HepG2 (cell line): Measurements from ENCODE around the gene MIEF1. TPM values are rescaled to one million over a fixed set of nuclear protein-coding genes. Genes with fewer than 3 reads are reported as not detected.
A peak's percentile ranks its signal among the peaks of the same experiment; 100 is the strongest.

Experiments
- ATAC-seq: fragments of 200-7000 bp; cut with Tn5 transposase; 3 replicates; pipeline ENCODE4 v1.9.1; 2020; ENCODE audit warnings: mild to moderate bottlenecking, moderate library complexity
- BruUV-seq: library from RNA; stranded (reverse); fragments of 400-500 nt; replicated peaks from 2 replicates; lab custom pipeline; 2021; lab: Mats Ljungman, UMichigan
- CTCF ChIA-PET: fragments of 300-600 bp; formaldehyde crosslinking; extraction: SDS; loops from one replicate; lab custom pipeline; 2021; ENCODE audit warnings: low total read pairs, inconsistent platforms, low intra/inter-chr PET ratio; lab: Yijun Ruan, JAX
- POLR2A ChIA-PET: fragments of 350-600 bp; sonication (Branson Sonifier 250); formaldehyde crosslinking; loops from one replicate; lab custom pipeline; 2020; ENCODE audit warnings: antibody characterized with exemption, inconsistent platforms; lab: Yijun Ruan, JAX
- DNase-seq: peaks from one replicate; pipeline ENCODE4 v3.0.0-alpha.2; 2015; ENCODE audit warnings: low spot score
- FAIRE-seq: peaks from 3 replicates; lab custom pipeline; 2011; peaks lifted over from hg19 to GRCh38; lab: Jason Lieb, UNC
- H2AFZ ChIP-seq: one replicate; pipeline ENCODE4 v1.6.1; 2011; ENCODE audit warnings: low read length, inconsistent platforms
- H3K27ac ChIP-seq: fragments of 300-600 bp; 3 replicates; pipeline ENCODE4 v1.8.0; 2011; ENCODE audit warnings: mixed run types, mild to moderate bottlenecking, mixed read lengths, low read length, inconsistent platforms; ENCODE audit not compliant: insufficient read depth; ENCODE audit errors: extremely low read length
- H3K27me3 ChIP-seq, 2 experiments: fragments of 200-600 bp in 1 of 2; 2 replicates in 1 of 2; 3 replicates in 1 of 2; pipeline versions ENCODE4 v1.6.0 to v1.8.0; 2011; ENCODE audit warnings: low read length in 2 of 2, mild to moderate bottlenecking in 2 of 2, moderate library complexity in 2 of 2, inconsistent platforms in 1 of 2; ENCODE audit not compliant: insufficient read depth in 2 of 2, control insufficient read depth in 1 of 2
- H3K36me3 ChIP-seq, 2 experiments: fragments of 200-600 bp in 1 of 2; replicated peaks in 1 of 2; 2 replicates in 1 of 2; 3 replicates in 1 of 2; pipeline versions ENCODE4 v1.5.1 to v1.8.0; 2011; ENCODE audit warnings: low read length in 2 of 2, inconsistent platforms in 1 of 2; ENCODE audit not compliant: insufficient read depth in 2 of 2, control insufficient read depth in 1 of 2
- H3K4me1 ChIP-seq: 2 replicates; pipeline ENCODE4 v1.5.1; 2012; ENCODE audit warnings: low read length, inconsistent platforms; ENCODE audit not compliant: insufficient read depth
- H3K4me2 ChIP-seq: 2 replicates; pipeline ENCODE4 v1.6.0; 2011; ENCODE audit warnings: low read depth, low read length, inconsistent platforms
- H3K4me3 ChIP-seq, 3 experiments: fragments of 200-600 bp in 1 of 3; sonication (generic), shearing (Covaris generic) in 1 of 3; replicated peaks in 1 of 3; 2 replicates each; pipeline ENCODE4 v1.5.1; 2011 to 2016; ENCODE audit warnings: low read length in 3 of 3, inconsistent platforms in 2 of 3, low read depth in 2 of 3, mild to moderate bottlenecking in 2 of 3, control low read depth in 1 of 3, mixed read lengths in 1 of 3; ENCODE audit not compliant: insufficient read depth in 1 of 3
- H3K79me2 ChIP-seq: one replicate; pipeline ENCODE4 v1.6.1; 2011; ENCODE audit warnings: low read length, inconsistent platforms; ENCODE audit not compliant: insufficient read depth
- H3K9ac ChIP-seq: 2 replicates; pipeline ENCODE4 v1.6.0; 2011; ENCODE audit warnings: mild to moderate bottlenecking, low read depth, low read length, inconsistent platforms; ENCODE audit not compliant: insufficient read depth
- H3K9me3 ChIP-seq: 2 replicates; pipeline ENCODE4 v1.5.1; 2012; ENCODE audit warnings: mild to moderate bottlenecking, low read length
- H4K20me1 ChIP-seq: 2 replicates; pipeline ENCODE4 v1.6.0; 2011; ENCODE audit warnings: inconsistent platforms, mild to moderate bottlenecking, low read length, moderate library complexity; ENCODE audit not compliant: insufficient read depth
- AGO2 ChIP-seq: fragments of 200-400 bp; formaldehyde crosslinking; optimal IDR thresholded peaks from 2 replicates; pipeline ENCODE3; 2017; ENCODE audit warnings: mild to moderate bottlenecking, low read depth, low read length, moderate library complexity
- BRCA1 ChIP-seq: sonication (generic); formaldehyde crosslinking; IDR thresholded peaks from 2 replicates; pipeline ENCODE4 v1.4.0; 2020; ENCODE audit warnings: missing genetic modification reagents
- CBX2 ChIP-seq, 2 experiments: fragments of 200-600 bp in 1 of 2; sonication (generic); formaldehyde crosslinking in 1 of 2; IDR thresholded peaks; 2 replicates each; pipeline versions ENCODE4 v1.7.0 to v1.8.1; 2018 to 2022; ENCODE audit warnings: low read depth in 2 of 2, low read length in 1 of 2, mild to moderate bottlenecking in 1 of 2, missing genetic modification reagents in 1 of 2
- MYNN ChIP-seq: sonication (generic); formaldehyde crosslinking; IDR thresholded peaks from 2 replicates; pipeline ENCODE4 v1.4.0; 2020; ENCODE audit warnings: mild to moderate bottlenecking, low read depth, missing genetic modification reagents
- TSC22D2 ChIP-seq: sonication (generic); formaldehyde crosslinking; IDR thresholded peaks from 2 replicates; pipeline ENCODE4 v1.5.1; 2020; ENCODE audit warnings: missing genetic modification reagents, mild to moderate bottlenecking, borderline replicate concordance
- ZC3H13 ChIP-seq: sonication (generic); formaldehyde crosslinking; IDR thresholded peaks from 2 replicates; pipeline ENCODE4 v1.8.1; 2023; ENCODE audit warnings: mild to moderate bottlenecking, missing genetic modification reagents, moderate library complexity
- ZFYVE20 ChIP-seq: sonication (generic); formaldehyde crosslinking; IDR thresholded peaks from 2 replicates; pipeline ENCODE4 v1.8.0; 2023; ENCODE audit warnings: low read depth, mild to moderate bottlenecking, moderate library complexity, missing genetic modification reagents, borderline replicate concordance
- ZIK1 ChIP-seq: sonication (generic); formaldehyde crosslinking; IDR thresholded peaks from 2 replicates; pipeline ENCODE4 v1.5.0; 2020; ENCODE audit warnings: mild to moderate bottlenecking, low read depth, missing genetic modification reagents, borderline replicate concordance
- ZNF329 ChIP-seq: sonication (generic); formaldehyde crosslinking; IDR thresholded peaks from 2 replicates; pipeline ENCODE4 v1.9.0; 2021; ENCODE audit warnings: low read depth, mild to moderate bottlenecking, missing genetic modification reagents
- ZSCAN21 ChIP-seq: sonication (generic); formaldehyde crosslinking; IDR thresholded peaks from 2 replicates; pipeline ENCODE4 v1.8.0; 2022; ENCODE audit warnings: mild to moderate bottlenecking, missing genetic modification reagents, moderate library complexity, borderline replicate concordance
- ZSCAN25 ChIP-seq: sonication (generic); formaldehyde crosslinking; IDR thresholded peaks from 2 replicates; pipeline ENCODE4 v1.8.0; 2022; ENCODE audit warnings: mild to moderate bottlenecking, missing genetic modification reagents
- WGBS: methylation state at CpG from one replicate; pipeline ENCODE4 v1.1.6; 2017; ENCODE audit warnings: low lambda C conversion rate; 5-methylcytosine and 5-hydroxymethylcytosine counted together
- in situ Hi-C: cut with HindIII; loops from 2 replicates; pipeline ENCODE4 v1.10.0; 2017; ENCODE audit warnings: low pct_unique_long_range_greater_than_20kb; ENCODE audit not compliant: extremely low pct_ligation_motif_present
- intact Hi-C: fragments of 100-400 bp; cut with micrococcal nuclease; formaldehyde crosslinking; loops from one replicate; pipeline ENCODE4 v1.10.0; 2022; ENCODE audit not compliant: unreplicated experiment
- polyA plus RNA-seq, 8 experiments: library from polyadenylated mRNA; depleted of rRNA in 3 of 8; stranded (reverse) in 7 of 8; unstranded in 1 of 8; fragments of >200 nt; fragmentation: Illumina TruSeq in 4 of 8; extraction: Trizol in 4 of 8; gene quantifications; 2 replicates each; pipeline versions ENCODE4 v1.2.1 to v1.2.3, GENCODE V29; 2011 to 2016; ENCODE audit warnings: low read depth in 4 of 8, missing spikeins in 1 of 8, mixed read lengths in 1 of 8; ENCODE audit not compliant: insufficient read depth in 1 of 8
- total RNA-seq, 5 experiments: library from RNA; depleted of rRNA; stranded (reverse); fragments of >200 nt; fragmentation: Illumina TruSeq; extraction: Trizol; gene quantifications; 2 replicates each; pipeline ENCODE4 v1.2.3, GENCODE V29; 2016; ENCODE audit warnings: low read depth in 1 of 5
- TF ChIP-seq, protein P1 (sequence below): IDR thresholded peaks from 2 replicates; pipeline ENCODE4 v1.6.1; 2012; ENCODE audit warnings: low read length, improper control_type of control experiment
- TF ChIP-seq, protein P2 (sequence below): sonication (generic); formaldehyde crosslinking; IDR thresholded peaks from 2 replicates; pipeline ENCODE4 v1.5.1; 2020; ENCODE audit warnings: mild to moderate bottlenecking, missing genetic modification reagents, borderline replicate concordance

MIEF1 gene
- total and polyA plus RNA-seq, 2 of the 13 experiments (the other 11 are each of a cell fraction or from before 2014, with no cell fraction given), result 21.7 to 34.8 TPM

DNA sequence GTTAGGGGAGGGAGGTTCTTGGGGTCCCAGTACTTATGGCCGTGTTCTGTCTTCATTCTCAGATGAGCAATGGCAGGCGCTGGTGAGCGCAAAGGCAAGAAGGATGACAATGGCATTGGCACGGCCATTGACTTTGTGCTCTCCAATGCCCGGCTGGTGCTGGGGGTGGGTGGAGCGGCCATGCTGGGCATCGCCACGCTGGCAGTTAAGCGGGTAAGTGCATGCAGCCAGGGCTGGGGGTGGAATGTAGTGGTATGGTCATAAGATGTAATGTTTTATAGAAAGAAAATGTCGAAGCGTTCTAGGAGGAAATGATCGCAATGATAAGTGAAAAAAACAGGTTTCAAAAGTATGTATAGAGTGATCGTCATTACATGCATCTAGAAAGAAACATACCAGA is 9.1 kb downstream of the MIEF1 start:
- no TSS peak for BruUV-seq
- H3K36me3 ChIP-seq, result peaks cover 48 to 88% of the 10 kb centered on the region in 2 experiments

DNA sequence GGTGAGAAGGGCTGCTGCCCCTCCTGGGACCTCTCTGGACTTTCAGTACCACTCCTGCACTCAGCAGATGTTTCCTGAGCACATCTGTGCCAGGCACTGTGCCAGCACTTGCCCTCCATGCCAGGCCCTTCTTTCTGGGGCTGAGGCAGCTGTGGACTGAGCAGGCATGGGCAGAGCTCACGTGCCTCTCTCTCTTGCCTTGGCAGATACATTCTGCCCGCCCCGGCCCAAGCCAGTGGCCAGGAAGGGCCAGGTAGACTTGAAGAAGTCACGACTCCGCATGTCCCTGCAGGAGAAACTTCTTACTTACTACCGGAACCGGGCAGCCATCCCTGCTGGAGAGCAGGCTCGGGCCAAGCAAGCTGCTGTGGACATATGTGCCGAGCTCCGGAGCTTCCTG is 9.9 kb downstream of the MIEF1 start:
- POLR2A ChIA-PET, result interaction anchor here (1.4 to 1.6 kb wide), 2 partner anchors 10 to 11 kb away, joined by 3 to 5 read pairs; partner anchors contain the start of gene MIEF1
- H3K79me2 ChIP-seq, result peaks cover 30% of the 10 kb centered on the region
- no peak for TF ChIP-seq ZFYVE20 (CRISPR knock-in tag)
- no peak for TF ChIP-seq BRCA1 (CRISPR knock-in tag)
- TF ChIP-seq CBX2 (IDR thresholded peaks at IDR 0.05; ENCODE audit: low read depth, low read length), result no peak
- no peak for TF ChIP-seq CBX2 (CRISPR knock-in tag; IDR thresholded peaks at IDR 0.05; ENCODE audit: low read depth)
- TF ChIP-seq MYNN (CRISPR knock-in tag), result no peak
- no peak for TF ChIP-seq TSC22D2
- TF ChIP-seq ZC3H13 (CRISPR knock-in tag), result no peak
- TF ChIP-seq, protein P1, sequence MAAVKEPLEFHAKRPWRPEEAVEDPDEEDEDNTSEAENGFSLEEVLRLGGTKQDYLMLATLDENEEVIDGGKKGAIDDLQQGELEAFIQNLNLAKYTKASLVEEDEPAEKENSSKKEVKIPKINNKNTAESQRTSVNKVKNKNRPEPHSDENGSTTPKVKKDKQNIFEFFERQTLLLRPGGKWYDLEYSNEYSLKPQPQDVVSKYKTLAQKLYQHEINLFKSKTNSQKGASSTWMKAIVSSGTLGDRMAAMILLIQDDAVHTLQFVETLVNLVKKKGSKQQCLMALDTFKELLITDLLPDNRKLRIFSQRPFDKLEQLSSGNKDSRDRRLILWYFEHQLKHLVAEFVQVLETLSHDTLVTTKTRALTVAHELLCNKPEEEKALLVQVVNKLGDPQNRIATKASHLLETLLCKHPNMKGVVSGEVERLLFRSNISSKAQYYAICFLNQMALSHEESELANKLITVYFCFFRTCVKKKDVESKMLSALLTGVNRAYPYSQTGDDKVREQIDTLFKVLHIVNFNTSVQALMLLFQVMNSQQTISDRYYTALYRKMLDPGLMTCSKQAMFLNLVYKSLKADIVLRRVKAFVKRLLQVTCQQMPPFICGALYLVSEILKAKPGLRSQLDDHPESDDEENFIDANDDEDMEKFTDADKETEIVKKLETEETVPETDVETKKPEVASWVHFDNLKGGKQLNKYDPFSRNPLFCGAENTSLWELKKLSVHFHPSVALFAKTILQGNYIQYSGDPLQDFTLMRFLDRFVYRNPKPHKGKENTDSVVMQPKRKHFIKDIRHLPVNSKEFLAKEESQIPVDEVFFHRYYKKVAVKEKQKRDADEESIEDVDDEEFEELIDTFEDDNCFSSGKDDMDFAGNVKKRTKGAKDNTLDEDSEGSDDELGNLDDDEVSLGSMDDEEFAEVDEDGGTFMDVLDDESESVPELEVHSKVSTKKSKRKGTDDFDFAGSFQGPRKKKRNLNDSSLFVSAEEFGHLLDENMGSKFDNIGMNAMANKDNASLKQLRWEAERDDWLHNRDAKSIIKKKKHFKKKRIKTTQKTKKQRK, result no peak
- no peak for TF ChIP-seq ZSCAN21
- TF ChIP-seq ZIK1 (CRISPR knock-in tag), result no peak
- TF ChIP-seq ZNF329 (CRISPR knock-in tag), result no peak

More for the DNA sequence above, 9.1 kb downstream of the MIEF1 start:
- no peak overlapping the region for H3K27ac ChIP-seq
- H3K4me1 ChIP-seq, result peaks cover 13% of the 10 kb centered on the region; the same call in 1 of the 2 replicates
- in situ Hi-C loops (no loop called here), intact Hi-C loops (no loop called here)
- no peak overlapping the region for H3K9ac ChIP-seq
- ChIA-PET POLR2A (interaction anchor here (1.1 to 2.3 kb wide), 3 partner anchors 9 to 15 kb away, joined by 5 to 7 read pairs (median 7); partner anchors contain the start of genes ATF4 and MIEF1), CTCF (no interaction called here)
- peaks cover 32% of the 10 kb centered on the region for H4K20me1 ChIP-seq
- no peak overlapping the region for H2AFZ ChIP-seq
- no peak for FAIRE-seq
- DNase-seq, result no peak
- H3K4me2 ChIP-seq, result no peak overlapping the region
- ATAC-seq, result no peak
- peaks cover 38% of the 10 kb centered on the region for H3K79me2 ChIP-seq
- TF ChIP-seq ZSCAN25 (CRISPR knock-in tag), result no peak
- TF ChIP-seq AGO2, result peak; percentile 5
- TF ChIP-seq, protein P2, sequence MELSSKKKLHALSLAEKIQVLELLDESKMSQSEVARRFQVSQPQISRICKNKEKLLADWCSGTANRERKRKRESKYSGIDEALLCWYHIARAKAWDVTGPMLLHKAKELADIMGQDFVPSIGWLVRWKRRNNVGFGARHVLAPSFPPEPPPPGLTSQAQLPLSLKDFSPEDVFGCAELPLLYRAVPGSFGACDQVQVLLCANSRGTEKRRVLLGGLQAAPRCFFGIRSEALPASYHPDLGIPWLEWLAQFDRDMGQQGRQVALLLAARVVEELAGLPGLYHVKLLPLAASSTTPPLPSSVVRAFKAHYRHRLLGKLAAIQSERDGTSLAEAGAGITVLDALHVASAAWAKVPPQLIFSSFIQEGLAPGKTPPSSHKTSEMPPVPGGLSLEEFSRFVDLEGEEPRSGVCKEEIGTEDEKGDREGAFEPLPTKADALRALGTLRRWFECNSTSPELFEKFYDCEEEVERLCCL, result no peak
- no peak overlapping the region for H3K4me3 ChIP-seq
- WGBS, result 98% methylated on average over 13 of the region's 13 CpGs
- H3K27me3 ChIP-seq, result no peaks in the 10 kb centered on the region
- no peaks in the 10 kb centered on the region for H3K9me3 ChIP-seq

More for the DNA sequence above, 9.9 kb downstream of the MIEF1 start:
- ATAC-seq (no peak), DNase-seq (no peak), FAIRE-seq (no peak)
- intact Hi-C loops (no loop called here), in situ Hi-C loops (no loop called here)
- 97% methylated on average over 10 of the region's 10 CpGs for WGBS
- H2AFZ ChIP-seq, result no peak overlapping the region
- BruUV-seq, result no TSS peak
- CTCF ChIA-PET, result no interaction called here
- H3K4me3 ChIP-seq, result no peak overlapping the region
- H3K27me3 ChIP-seq, result no peaks in the 10 kb centered on the region
- no peak overlapping the region for H3K4me2 ChIP-seq
- no peak overlapping the region for H3K9ac ChIP-seq
- H4K20me1 ChIP-seq, result peaks cover 32% of the 10 kb centered on the region
- H3K9me3 ChIP-seq, result no peaks in the 10 kb centered on the region
- no peak overlapping the region for H3K27ac ChIP-seq
- peaks cover 13% of the 10 kb centered on the region; the same call in 1 of the 2 replicates for H3K4me1 ChIP-seq
- peaks cover 47 to 84% of the 10 kb centered on the region in 2 experiments for H3K36me3 ChIP-seq
